AG04450 (cell line): Measurements from ENCODE around the gene CEP104. TPM values are rescaled to one million over a fixed set of nuclear protein-coding genes. Genes with fewer than 3 reads are reported as not detected.

Experiments
- CTCF ChIA-PET: fragments of 300-600, 350-600 bp; formaldehyde crosslinking; extraction: SDS; loops from one replicate; lab custom pipeline; 2022; ENCODE audit warnings: antibody characterized with exemption, inconsistent platforms; lab: Charles Lee
- POLR2A ChIA-PET: fragments of 350-600 bp; formaldehyde crosslinking; extraction: SDS; loops from one replicate; lab custom pipeline; 2021; ENCODE audit warnings: antibody characterized with exemption, inconsistent platforms; lab: Yijun Ruan, JAX
- DNase-seq: peaks from one replicate; pipeline ENCODE4 v3.0.0-alpha.2; 2011; ENCODE audit warnings: low read depth, low spot score
- H3K27ac ChIP-seq: one replicate; pipeline ENCODE4 v1.5.1; 2012; ENCODE audit warnings: low read depth, low read length, control low read depth
- H3K27me3 ChIP-seq: one replicate; pipeline ENCODE4 v1.6.0; 2012; ENCODE audit warnings: low read length; ENCODE audit not compliant: control insufficient read depth, insufficient read depth
- H3K4me3 ChIP-seq: 2 replicates; pipeline ENCODE4 v1.5.1; 2011; ENCODE audit warnings: mild to moderate bottlenecking, low read depth, low read length, control low read depth
- H3K9me3 ChIP-seq: 2 replicates; pipeline ENCODE4 v1.5.1; 2012; ENCODE audit warnings: low read length; ENCODE audit not compliant: control insufficient read depth, insufficient read depth
- polyA plus RNA-seq: library from polyadenylated mRNA; depleted of rRNA; stranded (reverse); fragments of >200 nt; gene quantifications from 2 replicates; pipeline ENCODE4 v1.2.3, GENCODE V29; 2011; rRNA removed
- small RNA-seq: library from RNA; depleted of rRNA; stranded (forward); fragments of <200 nt; gene quantifications from one replicate; pipeline ENCODE3, GENCODE V24; 2012; ENCODE audit warnings: low read depth; ENCODE audit not compliant: insufficient read length
- TF ChIP-seq, protein P1 (sequence below): IDR thresholded peaks from 2 replicates; pipeline ENCODE4 v1.5.1; 2011; ENCODE audit warnings: low read depth, low read length, control low read depth, inconsistent platforms

Gene CEP104
- polyA plus RNA-seq, 1 experiment, result 38.4 TPM

DNA sequence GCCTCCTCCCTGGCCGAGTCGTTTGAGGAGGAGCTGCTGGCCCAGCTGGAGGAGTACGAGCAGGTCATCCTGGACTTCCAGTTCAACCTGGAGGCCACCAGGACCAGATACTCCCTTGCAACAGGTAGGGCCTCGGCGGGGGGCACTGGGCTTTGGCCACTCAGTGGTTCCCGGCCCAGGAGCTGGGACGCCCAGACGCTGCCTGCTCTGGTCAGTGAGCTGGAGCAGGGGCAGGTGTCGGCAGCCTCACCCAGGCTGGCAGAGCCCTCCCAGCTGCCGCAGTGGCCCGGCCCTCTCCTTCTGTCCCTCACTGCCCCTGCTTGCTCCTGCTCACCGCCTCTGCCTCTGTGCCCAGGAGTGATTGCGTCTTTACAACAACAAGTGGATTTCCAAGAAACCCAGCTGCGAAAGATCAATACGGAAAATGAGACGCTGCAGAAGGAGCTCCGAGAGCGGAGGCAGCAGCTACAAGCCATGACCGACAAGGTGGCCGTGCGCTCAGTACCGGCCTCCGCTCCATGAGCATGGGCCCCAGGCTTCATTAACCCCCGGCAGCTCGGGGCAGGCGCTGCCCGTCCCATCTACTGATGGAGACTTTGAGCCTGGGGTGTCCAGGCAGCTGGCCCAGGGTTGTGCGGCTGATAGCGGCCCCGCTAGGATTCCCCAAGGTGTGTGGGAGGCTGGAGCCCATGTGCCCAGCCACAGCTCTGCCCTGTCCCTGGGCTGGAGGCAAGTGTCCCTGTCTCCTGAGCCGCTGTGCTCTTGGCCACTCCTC is 93.5 kb downstream of the CEP104 start:
- ChIA-PET POLR2A (no interaction called here), CTCF (no interaction called here)
- Histone ChIP-seq H3K9me3 (no peaks in the 10 kb centered on the region; the same call in 1 of the 2 replicates), H3K4me3 (no peak overlapping the region), H3K27ac (no peak overlapping the region), H3K27me3 (peaks cover 11% of the 10 kb centered on the region)
- no peak for DNase-seq
- TF ChIP-seq, protein P1, sequence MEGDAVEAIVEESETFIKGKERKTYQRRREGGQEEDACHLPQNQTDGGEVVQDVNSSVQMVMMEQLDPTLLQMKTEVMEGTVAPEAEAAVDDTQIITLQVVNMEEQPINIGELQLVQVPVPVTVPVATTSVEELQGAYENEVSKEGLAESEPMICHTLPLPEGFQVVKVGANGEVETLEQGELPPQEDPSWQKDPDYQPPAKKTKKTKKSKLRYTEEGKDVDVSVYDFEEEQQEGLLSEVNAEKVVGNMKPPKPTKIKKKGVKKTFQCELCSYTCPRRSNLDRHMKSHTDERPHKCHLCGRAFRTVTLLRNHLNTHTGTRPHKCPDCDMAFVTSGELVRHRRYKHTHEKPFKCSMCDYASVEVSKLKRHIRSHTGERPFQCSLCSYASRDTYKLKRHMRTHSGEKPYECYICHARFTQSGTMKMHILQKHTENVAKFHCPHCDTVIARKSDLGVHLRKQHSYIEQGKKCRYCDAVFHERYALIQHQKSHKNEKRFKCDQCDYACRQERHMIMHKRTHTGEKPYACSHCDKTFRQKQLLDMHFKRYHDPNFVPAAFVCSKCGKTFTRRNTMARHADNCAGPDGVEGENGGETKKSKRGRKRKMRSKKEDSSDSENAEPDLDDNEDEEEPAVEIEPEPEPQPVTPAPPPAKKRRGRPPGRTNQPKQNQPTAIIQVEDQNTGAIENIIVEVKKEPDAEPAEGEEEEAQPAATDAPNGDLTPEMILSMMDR, result no peak

DNA sequence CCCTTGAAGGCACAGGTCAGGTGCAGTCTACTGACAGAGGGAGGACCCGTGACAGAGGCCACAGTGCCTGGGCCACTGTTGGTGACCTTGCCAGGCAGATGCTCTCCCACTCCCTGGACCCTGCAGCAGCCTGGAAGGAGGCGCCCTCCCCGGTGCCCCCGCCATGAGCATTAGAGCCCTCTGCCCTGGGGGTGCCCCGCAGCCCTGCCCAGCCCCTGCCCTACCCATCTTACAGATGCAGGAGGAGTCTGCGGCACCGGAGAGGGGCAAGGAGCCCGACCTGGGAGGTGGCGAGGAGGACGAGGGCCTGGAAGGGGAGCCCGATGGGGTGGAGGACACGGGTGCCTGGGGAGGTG is 94.2 kb downstream of the CEP104 start:
- TF ChIP-seq, protein P1, result no peak
- Histone ChIP-seq H3K27ac (no peak overlapping the region), H3K4me3 (no peak overlapping the region), H3K27me3 (peaks cover 11% of the 10 kb centered on the region), H3K9me3 (no peaks in the 10 kb centered on the region; the same call in 1 of the 2 replicates)
- POLR2A ChIA-PET, result no interaction called here
- CTCF ChIA-PET, result no interaction called here
- no peak for DNase-seq

DNA sequence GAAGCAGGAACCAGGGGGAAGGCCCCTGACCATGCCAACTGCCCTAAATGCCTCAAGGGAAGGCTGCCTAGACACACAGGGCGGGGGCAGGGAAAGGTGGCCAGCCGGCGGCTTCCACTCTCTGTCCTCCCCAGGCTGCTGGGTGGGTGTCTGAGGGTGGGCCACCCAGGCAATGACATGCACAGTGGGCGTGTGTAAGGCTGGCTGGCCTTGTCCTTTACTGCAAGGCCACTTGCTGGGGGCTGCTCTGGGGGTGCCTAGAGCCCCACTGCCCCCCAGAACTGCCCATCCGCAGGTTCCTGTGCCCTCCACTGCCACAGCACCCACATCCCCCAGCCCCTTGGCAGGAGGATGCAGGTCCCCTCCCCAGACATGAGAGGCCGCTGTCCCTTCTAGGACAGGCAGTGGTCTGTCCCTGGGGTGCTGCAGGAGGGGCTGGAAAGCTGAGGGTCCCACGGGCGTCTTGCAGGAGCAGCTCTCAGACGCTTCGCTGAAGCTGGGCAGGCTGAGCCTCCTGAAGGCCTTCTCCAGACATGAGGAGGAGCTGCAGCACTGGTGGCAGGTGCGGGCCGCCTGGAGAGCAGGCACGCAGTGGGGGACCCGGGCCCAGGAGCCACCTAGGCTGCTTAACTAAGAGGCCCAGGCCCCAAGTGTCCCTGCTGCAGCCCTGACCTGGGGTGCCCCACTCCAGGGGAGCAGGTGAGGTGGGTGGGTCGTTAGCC is 94.7 kb downstream of the CEP104 start:
- DNase-seq, result no peak
- ChIA-PET POLR2A (no interaction called here), CTCF (no interaction called here)
- TF ChIP-seq, protein P1, result no peak
- Histone ChIP-seq H3K4me3 (no peak overlapping the region), H3K27me3 (peaks cover 11% of the 10 kb centered on the region), H3K9me3 (no peaks in the 10 kb centered on the region; the same call in 1 of the 2 replicates), H3K27ac (no peak overlapping the region)

Small RNA genes within 50 kb of the gene (small RNA-seq; reads per million reads assigned to genes)
- gene RN7SL574P, result not detected

Other genes starting within 250 kb of the CEP104 start
- 0.45 and 0.65 TPM in 2 replicates for gene MEGF6, start 245.7 kb downstream of the CEP104 start, polyA plus RNA-seq
- gene TPRG1L, start 232.2 kb downstream of the CEP104 start, polyA plus RNA-seq, result 44.2 and 45.1 TPM in 2 replicates
- 14.1 and 16.7 TPM in 2 replicates for gene WRAP73, start 207.1 kb downstream of the CEP104 start, polyA plus RNA-seq
- gene TP73, start 204.7 kb downstream of the CEP104 start, polyA plus RNA-seq, result not detected in 2 replicates
- gene CCDC27, start 104.8 kb downstream of the CEP104 start, polyA plus RNA-seq, result not detected in 2 replicates
- gene SMIM1, start 84.5 kb downstream of the CEP104 start, polyA plus RNA-seq, result 1.1 and 2.5 TPM in 2 replicates
- 28.7 and 37.1 TPM in 2 replicates for gene LRRC47, start 60.7 kb downstream of the CEP104 start, polyA plus RNA-seq
- gene DFFB, start 265 bp upstream of the CEP104 start, polyA plus RNA-seq, result 6.9 TPM in 2 replicates
- 19.4 and 20.7 TPM in 2 replicates for gene C1orf174, start 43.1 kb upstream of the CEP104 start, polyA plus RNA-seq